ENCODE data around the gene MXRA8. TPM values are rescaled to one million over a fixed set of nuclear protein-coding genes. Genes with fewer than 3 reads are reported as not detected.

Gene MXRA8
- total RNA-seq, 1 donor from 2014 or later: 137 TPM

DNA sequence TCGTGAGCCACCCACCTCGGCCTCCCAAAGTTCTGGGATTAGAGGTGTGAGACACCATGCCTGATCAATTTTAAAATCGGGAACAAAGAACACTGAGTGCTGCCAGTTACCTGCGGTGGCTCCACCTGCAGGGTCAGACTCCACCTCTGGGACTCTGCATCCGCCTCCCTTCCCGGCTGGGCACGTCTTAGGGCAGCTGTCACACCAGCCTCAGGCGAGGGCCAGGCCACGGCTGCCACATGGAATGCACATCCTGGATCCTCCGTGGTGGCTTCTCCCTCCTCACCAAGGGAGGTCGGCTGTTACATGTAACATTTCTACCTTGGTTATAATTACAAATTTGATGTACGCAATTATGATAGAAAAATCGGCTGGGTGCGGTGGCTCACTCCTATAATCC is 5.9 kb upstream of the MXRA8 start:
- DNase-seq (ENCODE audit: low read depth): no peak
- H3K4me3 ChIP-seq (ENCODE audit: low read depth, low read length): no peak overlapping the region
- TF ChIP-seq, protein P1, sequence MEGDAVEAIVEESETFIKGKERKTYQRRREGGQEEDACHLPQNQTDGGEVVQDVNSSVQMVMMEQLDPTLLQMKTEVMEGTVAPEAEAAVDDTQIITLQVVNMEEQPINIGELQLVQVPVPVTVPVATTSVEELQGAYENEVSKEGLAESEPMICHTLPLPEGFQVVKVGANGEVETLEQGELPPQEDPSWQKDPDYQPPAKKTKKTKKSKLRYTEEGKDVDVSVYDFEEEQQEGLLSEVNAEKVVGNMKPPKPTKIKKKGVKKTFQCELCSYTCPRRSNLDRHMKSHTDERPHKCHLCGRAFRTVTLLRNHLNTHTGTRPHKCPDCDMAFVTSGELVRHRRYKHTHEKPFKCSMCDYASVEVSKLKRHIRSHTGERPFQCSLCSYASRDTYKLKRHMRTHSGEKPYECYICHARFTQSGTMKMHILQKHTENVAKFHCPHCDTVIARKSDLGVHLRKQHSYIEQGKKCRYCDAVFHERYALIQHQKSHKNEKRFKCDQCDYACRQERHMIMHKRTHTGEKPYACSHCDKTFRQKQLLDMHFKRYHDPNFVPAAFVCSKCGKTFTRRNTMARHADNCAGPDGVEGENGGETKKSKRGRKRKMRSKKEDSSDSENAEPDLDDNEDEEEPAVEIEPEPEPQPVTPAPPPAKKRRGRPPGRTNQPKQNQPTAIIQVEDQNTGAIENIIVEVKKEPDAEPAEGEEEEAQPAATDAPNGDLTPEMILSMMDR (conservative IDR thresholded peaks at IDR 0.05; ENCODE audit: low read depth, low read length): no peak

DNA sequence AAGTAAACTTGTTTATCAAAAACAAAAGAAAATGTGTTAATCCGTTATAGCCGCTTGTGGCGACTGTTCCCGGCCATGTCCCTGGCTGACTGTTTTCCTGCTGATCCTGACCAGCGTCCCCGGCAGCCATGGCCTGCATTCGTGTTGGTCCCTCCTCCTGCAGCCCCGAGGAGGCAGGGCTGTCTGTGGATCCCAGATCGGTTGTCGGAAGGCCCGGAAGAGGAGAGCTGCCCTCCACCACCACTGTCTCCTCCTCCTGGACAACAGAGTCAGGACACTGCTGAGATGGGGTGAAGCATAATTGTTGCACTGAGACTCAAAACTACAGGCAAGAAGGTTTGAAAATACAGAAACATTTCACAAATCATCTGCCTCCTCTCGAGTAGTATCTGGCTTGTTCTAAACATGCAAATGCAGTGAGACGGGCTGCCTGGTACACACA is 3.6 kb upstream of the MXRA8 start:
- H3K4me3 ChIP-seq (ENCODE audit: low read depth, low read length): no peak overlapping the region
- TF ChIP-seq, protein P1 (conservative IDR thresholded peaks at IDR 0.05; ENCODE audit: low read depth, low read length): no peak
- no peak for DNase-seq (ENCODE audit: low read depth)

DNA sequence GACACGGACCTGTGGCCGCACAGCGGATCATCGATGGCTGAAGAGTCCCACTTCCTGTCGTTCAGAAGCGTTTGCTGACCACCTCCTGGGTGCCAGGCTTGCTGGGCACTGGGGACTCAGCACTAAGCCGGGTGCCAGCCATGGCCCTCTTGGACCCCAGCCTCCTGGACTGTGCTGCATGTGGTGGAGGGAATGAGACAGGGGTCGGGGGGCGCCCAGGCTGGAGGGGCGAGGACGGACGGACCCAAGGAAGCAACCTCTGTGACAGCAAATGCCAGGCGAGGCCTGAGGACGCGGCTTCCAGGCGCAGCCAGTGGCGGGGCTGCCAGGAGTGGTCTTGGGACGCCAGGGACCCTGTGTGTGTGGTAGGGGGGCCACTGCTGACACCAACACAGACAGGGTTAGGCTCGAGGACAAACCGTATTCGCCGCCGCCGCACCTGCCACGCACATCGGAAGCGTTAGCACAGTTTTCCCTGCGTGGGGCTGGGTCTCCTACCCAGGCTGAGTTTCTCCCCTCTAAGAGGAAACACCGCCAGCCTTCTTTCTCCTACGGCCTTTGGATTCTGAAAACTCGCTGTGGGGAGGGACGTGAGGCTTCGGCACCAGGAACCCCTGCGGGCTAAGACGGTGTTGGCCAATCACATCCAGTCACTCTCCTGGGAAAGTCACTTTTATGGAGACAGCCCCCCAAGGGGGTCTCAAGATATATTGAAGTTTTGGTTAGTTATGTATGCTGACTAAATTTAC is 3.1 kb upstream of the MXRA8 start:
- DNase-seq (ENCODE audit: low read depth): no peak
- TF ChIP-seq, protein P1 (conservative IDR thresholded peaks at IDR 0.05; ENCODE audit: low read depth, low read length): no peak
- no peak overlapping the region for H3K4me3 ChIP-seq (ENCODE audit: low read depth, low read length)

DNA sequence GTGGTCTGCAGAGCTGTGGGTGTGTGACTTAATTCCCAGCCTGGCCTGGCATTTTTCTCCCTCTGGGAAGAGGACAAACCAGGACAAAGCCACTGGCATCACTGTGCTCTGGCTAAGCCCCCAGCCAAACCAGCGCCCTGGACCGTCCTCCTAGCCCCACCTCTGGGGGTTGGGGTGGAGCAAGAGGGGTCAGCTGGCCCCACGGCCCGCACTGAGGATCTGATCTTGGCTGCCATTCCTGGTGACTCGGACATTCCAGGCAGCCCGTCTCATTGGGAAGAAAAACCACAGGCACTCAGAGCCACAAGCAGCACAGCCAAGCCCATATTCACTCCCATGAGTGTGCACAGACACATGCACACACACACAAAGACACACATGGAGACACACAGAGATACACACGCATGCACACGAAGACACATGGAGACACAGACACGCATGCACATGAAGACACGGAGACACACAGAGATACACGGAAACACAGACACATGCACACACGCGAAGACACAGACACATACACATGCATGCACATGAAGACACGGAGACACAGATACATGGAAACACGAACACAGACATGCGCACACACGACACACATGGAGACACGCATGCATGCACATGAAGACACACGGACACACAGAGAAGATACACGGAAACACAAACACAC is 2.3 kb upstream of the MXRA8 start:
- DNase-seq (ENCODE audit: low read depth): peak; percentile 47
- no peak overlapping the region for H3K4me3 ChIP-seq (ENCODE audit: low read depth, low read length)

DNA sequence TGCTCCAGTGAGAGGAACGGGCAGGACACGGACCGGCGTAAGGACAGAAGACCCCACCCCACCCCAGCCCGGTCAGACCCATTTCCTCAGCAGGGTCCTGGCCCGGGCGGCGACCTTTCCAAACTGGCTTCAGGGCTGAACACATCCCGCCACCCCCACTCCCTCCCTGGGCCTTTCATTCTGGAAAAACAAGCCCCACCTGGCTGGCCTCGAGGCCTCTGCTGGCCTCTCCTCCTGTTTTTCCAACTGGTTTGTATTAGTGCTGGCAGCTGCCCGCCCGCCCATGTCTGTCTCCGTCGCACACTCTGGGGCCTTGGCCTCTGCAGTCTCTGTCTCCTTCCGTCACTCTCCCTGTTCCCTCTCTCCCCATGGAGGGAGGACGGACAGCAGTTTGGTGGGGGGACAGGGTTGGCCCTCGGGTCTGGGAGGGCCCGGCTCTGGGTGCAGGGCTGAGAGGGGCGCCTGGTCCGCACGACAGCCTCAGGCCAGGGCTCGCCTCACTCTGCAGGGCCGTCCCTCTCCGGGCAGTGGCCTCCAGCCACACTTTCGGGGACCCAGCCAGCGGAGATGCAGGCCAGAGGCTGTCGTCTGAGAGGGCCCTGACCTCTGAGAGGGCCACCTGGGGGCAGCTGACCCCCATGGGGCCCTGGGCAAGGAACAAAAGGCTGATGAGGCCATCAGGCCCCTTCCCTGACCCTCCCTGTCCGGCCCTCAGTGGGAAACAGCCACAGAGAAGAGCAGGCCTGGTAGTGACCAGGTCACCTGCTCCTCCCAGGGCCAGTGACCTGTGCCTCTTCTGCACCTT is 1.5 kb upstream of the MXRA8 start:
- H3K4me3 ChIP-seq (ENCODE audit: low read depth, low read length): no peak overlapping the region
- no peak for DNase-seq (ENCODE audit: low read depth)
- TF ChIP-seq, protein P1 (conservative IDR thresholded peaks at IDR 0.05; ENCODE audit: low read depth, low read length): no peak

More for the DNA sequence above, 2.3 kb upstream of the MXRA8 start:
- TF ChIP-seq, protein P1 (conservative IDR thresholded peaks at IDR 0.05; ENCODE audit: low read depth, low read length): no peak

DNA sequence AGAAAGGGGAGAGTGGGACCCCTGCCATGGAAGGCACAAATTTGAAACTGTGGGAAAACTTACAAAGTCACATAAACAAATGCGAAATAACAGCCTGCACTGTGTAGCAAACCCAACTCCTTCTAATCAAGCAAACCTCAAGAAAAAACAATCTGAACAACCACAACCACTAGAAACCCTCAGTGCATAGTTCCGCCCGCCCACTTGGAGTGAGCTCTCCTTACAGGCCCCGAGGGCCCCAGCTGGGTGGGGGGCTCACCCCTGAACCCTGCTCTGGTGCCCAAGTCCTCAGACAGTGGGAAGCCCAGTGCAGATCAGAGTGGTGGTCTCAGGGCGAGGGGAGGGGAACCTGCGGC is 931 bp upstream of the MXRA8 start:
- no peak overlapping the region for H3K4me3 ChIP-seq (ENCODE audit: low read depth, low read length)
- no peak for DNase-seq (ENCODE audit: low read depth)
- TF ChIP-seq, protein P1 (conservative IDR thresholded peaks at IDR 0.05; ENCODE audit: low read depth, low read length): no peak
